ENCODE results near the gene FFAR4.

GRCh38 chr10:93600446-93601145 lies 34.1 kb downstream of the FFAR4 start:
- TF ChIP-seq CTCF (conservative IDR thresholded peaks at IDR 0.05 in 1 of 2, IDR thresholded peaks at IDR 0.05 in 1 of 2; ENCODE audit: low read depth in 1 of 2, low read length in 2 of 2): no peak
- TF ChIP-seq EZH2 (IDR thresholded peaks at IDR 0.05; ENCODE audit: low read length, missing control alignments): no peak

All from fibroblast of lung (primary cell).